H1 (cell line): Measurements from ENCODE around the gene CCBE1. TPM values are rescaled to one million over a fixed set of nuclear protein-coding genes. Genes with fewer than 3 reads are reported as not detected.

Experiments
- CTCF ChIA-PET: fragments of 300-600 bp; sonication (Branson Sonifier 250); formaldehyde crosslinking; loops from one replicate; lab custom pipeline; 2021; ENCODE audit not compliant: partially characterized antibody; lab: Charles Lee
- POLR2A ChIA-PET: fragments of 300-600 bp; sonication (Branson Sonifier 250); formaldehyde crosslinking; loops from one replicate; lab custom pipeline; 2021; ENCODE audit warnings: inconsistent platforms; ENCODE audit not compliant: partially characterized antibody; lab: Charles Lee
- DNase-seq, 2 experiments: peaks; one replicate each; pipeline versions ENCODE4 v3.0.0 to v3.0.0-alpha.2; 2010 to 2022; ENCODE audit warnings: low spot score in 2 of 2, low read depth in 1 of 2, mixed read lengths in 1 of 2
- FAIRE-seq: peaks from 2 replicates; lab custom pipeline; 2011; peaks lifted over from hg19 to GRCh38; lab: Jason Lieb, UNC
- H2AFZ ChIP-seq: 2 replicates; pipeline ENCODE4 v1.8.1; 2012; ENCODE audit warnings: low read length, inconsistent platforms
- H2AK5ac ChIP-seq: 2 replicates; pipeline ENCODE4 v1.6.1; 2013; ENCODE audit warnings: low read depth, low read length
- H2BK120ac ChIP-seq: replicated peaks from 2 replicates; pipeline ENCODE3; 2013; ENCODE audit warnings: low read depth, low read length, inconsistent platforms
- H2BK12ac ChIP-seq: 2 replicates; pipeline ENCODE4 v1.6.1; 2013; ENCODE audit warnings: low read depth, low read length
- H2BK15ac ChIP-seq: 2 replicates; pipeline ENCODE4 v1.6.1; 2013; ENCODE audit warnings: low read length
- H2BK20ac ChIP-seq: 2 replicates; pipeline ENCODE4 v1.6.1; 2013; ENCODE audit warnings: low read length
- H2BK5ac ChIP-seq: 2 replicates; pipeline ENCODE4 v1.6.1; 2013; ENCODE audit warnings: low read depth, low read length
- H3K14ac ChIP-seq: 2 replicates; pipeline ENCODE4 v1.6.1; 2013; ENCODE audit warnings: inconsistent platforms; ENCODE audit not compliant: insufficient read length
- H3K18ac ChIP-seq: 2 replicates; pipeline ENCODE4 v1.6.1; 2013; ENCODE audit warnings: low read length; ENCODE audit errors: extremely low read depth
- H3K23ac ChIP-seq: 2 replicates; pipeline ENCODE4 v1.6.1; 2013; ENCODE audit warnings: inconsistent platforms; ENCODE audit not compliant: insufficient read length
- H3K23me2 ChIP-seq: 2 replicates; pipeline ENCODE4 v1.6.1; 2013; ENCODE audit warnings: low read depth, low read length
- H3K27ac ChIP-seq: 2 replicates; pipeline ENCODE4 v1.6.1; 2011; ENCODE audit warnings: low read depth, low read length, inconsistent platforms
- H3K27me3 ChIP-seq, 4 experiments: replicated peaks in 1 of 4; 1 replicate in 1 of 4; 2 replicates in 3 of 4; pipeline versions ENCODE4 v1.6.1 to v1.8.1; 2011 to 2013; ENCODE audit warnings: low read length in 3 of 4, mild to moderate bottlenecking in 3 of 4, inconsistent platforms in 2 of 4, mixed read lengths in 2 of 4, moderate library complexity in 1 of 4; ENCODE audit not compliant: control insufficient read depth in 3 of 4, insufficient read depth in 3 of 4; ENCODE audit errors: extremely low read depth in 1 of 4
- H3K36me3 ChIP-seq, 4 experiments: 2 replicates each; pipeline versions ENCODE4 v1.6.1 to v1.8.1; 2011 to 2013; ENCODE audit warnings: mild to moderate bottlenecking in 4 of 4, low read length in 3 of 4, moderate library complexity in 2 of 4, control low read depth in 1 of 4, inconsistent platforms in 1 of 4; ENCODE audit not compliant: insufficient read depth in 4 of 4, control insufficient read depth in 2 of 4
- H3K4ac ChIP-seq: replicated peaks from 2 replicates; pipeline ENCODE3; 2013; ENCODE audit warnings: low read length, low read depth, mixed read lengths, inconsistent platforms; ENCODE audit not compliant: insufficient read length
- H3K4me1 ChIP-seq, 4 experiments: replicated peaks in 1 of 4; 1 replicate in 1 of 4; 2 replicates in 3 of 4; pipeline versions ENCODE4 v1.6.1 to v1.8.1; 2011 to 2013; ENCODE audit warnings: low read length in 3 of 4, inconsistent platforms in 2 of 4, mixed read lengths in 1 of 4; ENCODE audit not compliant: insufficient read depth in 4 of 4, control insufficient read depth in 3 of 4
- H3K4me2 ChIP-seq, 2 experiments: 2 replicates each; pipeline versions ENCODE4 v1.6.1 to v1.8.1; 2011 to 2013; ENCODE audit warnings: low read depth in 2 of 2, low read length in 2 of 2, control low read depth in 1 of 2, inconsistent platforms in 1 of 2, mild to moderate bottlenecking in 1 of 2; ENCODE audit not compliant: insufficient read depth in 1 of 2
- H3K4me3 ChIP-seq, 4 experiments: fragments of 200-600, 300-600 bp in 1 of 4; sonication (generic), shearing (Covaris generic), sonication (Bioruptor Twin) in 1 of 4; 2 replicates each; pipeline versions ENCODE4 v1.5.1 to v1.8.1; 2011 to 2016; ENCODE audit warnings: low read length in 4 of 4, low read depth in 3 of 4, control low read depth in 2 of 4, inconsistent platforms in 2 of 4, mild to moderate bottlenecking in 2 of 4, mixed read lengths in 1 of 4, moderate library complexity in 1 of 4; ENCODE audit not compliant: insufficient read depth in 2 of 4; ENCODE audit errors: extremely low read depth in 1 of 4
- H3K56ac ChIP-seq: replicated peaks from 2 replicates; pipeline ENCODE3; 2013; ENCODE audit warnings: low read depth, mild to moderate bottlenecking, mixed read lengths, low read length, inconsistent platforms; ENCODE audit not compliant: insufficient read length
- H3K79me1 ChIP-seq: 2 replicates; pipeline ENCODE4 v1.6.1; 2013; ENCODE audit warnings: low read depth, low read length, control low read depth
- H3K79me2 ChIP-seq, 2 experiments: 2 replicates each; pipeline versions ENCODE4 v1.6.1 to v1.8.1; 2012 to 2013; ENCODE audit warnings: low read length in 2 of 2, mild to moderate bottlenecking in 2 of 2, inconsistent platforms in 1 of 2; ENCODE audit not compliant: insufficient read depth in 2 of 2, control insufficient read depth in 1 of 2
- H3K9ac ChIP-seq, 4 experiments: replicated peaks in 1 of 4; 1 replicate in 1 of 4; 2 replicates in 3 of 4; pipeline versions ENCODE4 v1.6.1 to v1.8.1; 2011 to 2013; ENCODE audit warnings: low read depth in 3 of 4, low read length in 3 of 4, control low read depth in 2 of 4, mild to moderate bottlenecking in 2 of 4, moderate library complexity in 2 of 4, inconsistent platforms in 1 of 4; ENCODE audit errors: extremely low read depth in 1 of 4
- H3K9me3 ChIP-seq, 2 experiments: 2 replicates each; pipeline versions ENCODE4 v1.6.1 to v1.8.1; 2012 to 2013; ENCODE audit warnings: mild to moderate bottlenecking in 2 of 2, moderate library complexity in 2 of 2, control low read depth in 1 of 2, inconsistent platforms in 1 of 2, low read depth in 1 of 2, low read length in 1 of 2, mixed read lengths in 1 of 2; ENCODE audit not compliant: insufficient read depth in 2 of 2
- H4K20me1 ChIP-seq, 2 experiments: replicated peaks in 1 of 2; 2 replicates each; pipeline versions ENCODE3 to v1.8.1; 2011 to 2013; ENCODE audit warnings: inconsistent platforms in 2 of 2, low read length in 2 of 2, mild to moderate bottlenecking in 1 of 2; ENCODE audit not compliant: insufficient read depth in 2 of 2, control insufficient read depth in 1 of 2
- H4K5ac ChIP-seq: 2 replicates; pipeline ENCODE4 v1.6.1; 2013; ENCODE audit warnings: low read length, low read depth, mixed read lengths, inconsistent platforms; ENCODE audit not compliant: insufficient read length
- H4K8ac ChIP-seq: 2 replicates; pipeline ENCODE4 v1.8.0; 2013; ENCODE audit warnings: mild to moderate bottlenecking, moderate library complexity, low read length, inconsistent platforms; ENCODE audit not compliant: insufficient read depth; ENCODE audit errors: extremely low read depth
- H4K91ac ChIP-seq: replicated peaks from 2 replicates; pipeline ENCODE3; 2013; ENCODE audit warnings: low read length, mixed read lengths, inconsistent platforms; ENCODE audit not compliant: insufficient read length
- ASH2L ChIP-seq: fragments of 200-600, 300-600 bp; sonication (generic); IDR thresholded peaks from one replicate; pipeline ENCODE4 v1.7.1; 2017; ENCODE audit warnings: low read length
- ATF2 ChIP-seq: IDR thresholded peaks from 2 replicates; pipeline ENCODE4 v1.6.1; 2012; ENCODE audit warnings: low read length, inconsistent platforms
- BRCA1 ChIP-seq: IDR thresholded peaks from 2 replicates; pipeline ENCODE4 v1.6.1; 2012; ENCODE audit warnings: low read depth, low read length, improper control_type of control experiment
- CHD1 ChIP-seq: IDR thresholded peaks from 2 replicates; pipeline ENCODE4 v1.6.1; 2012; ENCODE audit warnings: low read depth, low read length, improper control_type of control experiment
- CTBP2 ChIP-seq: IDR thresholded peaks from 2 replicates; pipeline ENCODE4 v1.7.0; 2011; ENCODE audit warnings: borderline replicate concordance, mild to moderate bottlenecking, moderate library complexity, mixed read lengths, low read length; ENCODE audit not compliant: insufficient read depth, insufficient read length
- HDAC2 ChIP-seq, 2 experiments: fragments of 300-600 bp in 1 of 2; sonication (generic) in 1 of 2; IDR thresholded peaks; 2 replicates each; pipeline ENCODE4 v1.6.1; 2011 to 2012; ENCODE audit warnings: low read depth in 2 of 2, low read length in 2 of 2, mild to moderate bottlenecking in 2 of 2, moderate library complexity in 2 of 2, borderline replicate concordance in 1 of 2, inconsistent platforms in 1 of 2
- HDAC6 ChIP-seq: IDR thresholded peaks from one replicate; pipeline ENCODE4 v1.7.1; 2012; ENCODE audit warnings: low read depth, mild to moderate bottlenecking, inconsistent platforms, low read length, moderate library complexity
- JUN ChIP-seq: IDR thresholded peaks from 2 replicates; pipeline ENCODE4 v1.6.1; 2011; ENCODE audit warnings: low read depth, mild to moderate bottlenecking, improper control_type of control experiment, low read length
- MAX ChIP-seq: IDR thresholded peaks from 2 replicates; pipeline ENCODE4 v1.6.1; 2012; ENCODE audit warnings: inconsistent platforms
- NRF1 ChIP-seq: IDR thresholded peaks from 2 replicates; pipeline ENCODE4 v1.6.1; 2011; ENCODE audit warnings: mild to moderate bottlenecking, low read depth, low read length, improper control_type of control experiment
- POU5F1 ChIP-seq: IDR thresholded peaks from 2 replicates; pipeline ENCODE4 v1.6.1; 2011; ENCODE audit warnings: low read depth, mild to moderate bottlenecking, low read length, moderate library complexity
- SP4 ChIP-seq: IDR thresholded peaks from 2 replicates; pipeline ENCODE4 v1.6.1; 2012; ENCODE audit warnings: low read length, inconsistent platforms
- USF2 ChIP-seq: IDR thresholded peaks from 2 replicates; pipeline ENCODE4 v1.6.1; 2011; ENCODE audit warnings: low read length, improper control_type of control experiment
- polyA plus RNA-seq, 7 experiments: library from polyadenylated mRNA; depleted of rRNA in 3 of 7; stranded (reverse) in 5 of 7; unstranded in 2 of 7; fragments of >200 nt in 5 of 7; fragments of 200-250 nt in 2 of 7; gene quantifications; 1 replicate in 5 of 7; 2 replicates in 1 of 7; 4 replicates in 1 of 7; pipeline versions ENCODE4 v1.2.1 to v1.2.3, GENCODE V29; 2011 to 2013; ENCODE audit warnings: missing spikeins in 2 of 7, mixed read lengths in 2 of 7
- total RNA-seq: library from RNA; stranded (reverse); fragmentation: NEBNext Ultra II Directional; extraction: Animal tissue kit (Norgen Biotek cat#: 25700); gene quantifications from 2 replicates; pipeline ENCODE4 v1.2.1, GENCODE V29; 2021

Gene CCBE1
- total and polyA plus RNA-seq, 2 of the 8 experiments (the other 6 are each of a cell fraction or from before 2014, with no cell fraction given): 2.1 to 2.6 TPM

- no peak overlapping the region for H2BK12ac ChIP-seq
- H2BK20ac ChIP-seq: no peak overlapping the region
- FAIRE-seq: no peak
- POLR2A ChIA-PET: no interaction called here
- no peaks in the 10 kb centered on the region for H4K20me1 ChIP-seq
- H3K14ac ChIP-seq: no peak overlapping the region
- H3K9ac ChIP-seq: no peak overlapping the region
- TF ChIP-seq ATF2: no peak
- no peak for TF ChIP-seq SP4
- no peak for TF ChIP-seq HDAC2 (IDR thresholded peaks at IDR 0.05; ENCODE audit: borderline replicate concordance in 1 of 2, low read depth in 2 of 2, low read length in 2 of 2)
- TF ChIP-seq POU5F1: no peak
- TF ChIP-seq CHD1: no peak
- TF ChIP-seq JUN: no peak
- no peak for TF ChIP-seq ASH2L
- no peak for TF ChIP-seq CTBP2
- TF ChIP-seq HDAC6: no peak
- TF ChIP-seq MAX: no peak
- no peak for TF ChIP-seq BRCA1
- no peak for TF ChIP-seq NRF1
- TF ChIP-seq USF2: no peak
- TF ChIP-seq, all 59 proteins: peak for 0
- DNase-seq: no peak
- Histone ChIP-seq H3K4me3 (no peak overlapping the region), H3K9me3 (no peaks in the 10 kb centered on the region), H3K79me1 (no peaks in the 10 kb centered on the region), H2AFZ (no peak overlapping the region), H2BK120ac (no peak overlapping the region), H3K23me2 (no peaks in the 10 kb centered on the region), H4K8ac (no peak overlapping the region), H3K4ac (no peak overlapping the region), H3K4me1 (peaks cover 0 to 3% (median 0%) of the 10 kb centered on the region in 4 experiments; a peak in 2 of 7 replicates), H3K56ac (no peak overlapping the region), H3K18ac (no peak overlapping the region), H4K91ac (no peak overlapping the region), H3K79me2 (no peaks in the 10 kb centered on the region), H2AK5ac (no peak overlapping the region), H3K36me3 (no peaks in the 10 kb centered on the region), H3K23ac (no peak overlapping the region), H2BK5ac (no peak overlapping the region), H4K5ac (no peak overlapping the region), H3K27me3 (no peaks in the 10 kb centered on the region), H3K4me2 (no peak overlapping the region), H3K27ac (no peak overlapping the region), H2BK15ac (no peak overlapping the region)
- CTCF ChIA-PET: interaction anchor here (1.1 kb wide), 1 partner anchor 26 kb away, joined by 3 read pairs; no protein-coding TSS in a partner anchor
Observed at GRCh38 chr18:59609654-59610053, 87.6 kb downstream of the CCBE1 start.
